GM12891 (cell line): Measurements from ENCODE around the gene KLHL11.
"Not testable (repeated sequence)": the region's sequence is repeated elsewhere in the genome, so short reads cannot be mapped to it uniquely, and the experiment has no call there.

Experiments used
- DNase-seq: peaks from one replicate; pipeline ENCODE4 v3.0.0; 2011; ENCODE audit warnings: low spot score; ENCODE audit not compliant: insufficient read length
- FAIRE-seq: peaks from 2 replicates; lab custom pipeline; 2011; peaks lifted over from hg19 to GRCh38; lab: Jason Lieb, UNC
- PAX5 ChIP-seq: IDR thresholded peaks from 2 replicates; pipeline ENCODE4 v1.6.1; 2011; ENCODE audit warnings: low read length, moderate library complexity, mild to moderate bottlenecking; ENCODE audit not compliant: insufficient read depth, severe bottlenecking
- POLR2A ChIP-seq: IDR thresholded peaks from 2 replicates; pipeline ENCODE4 v1.6.1; 2011; ENCODE audit warnings: low read depth, low read length, control low read depth
- POLR2AphosphoS5 ChIP-seq: IDR thresholded peaks from 2 replicates; pipeline ENCODE4 v1.6.1; 2011; ENCODE audit warnings: low read depth, low read length, control low read depth
- POU2F2 ChIP-seq: IDR thresholded peaks from 2 replicates; pipeline ENCODE4 v1.6.1; 2011; ENCODE audit warnings: low read depth, mild to moderate bottlenecking, control low read depth, low read length, moderate library complexity
- SPI1 ChIP-seq: IDR thresholded peaks from 2 replicates; pipeline ENCODE4 v1.6.1; 2011; ENCODE audit warnings: low read depth, low read length, control low read depth
- TAF1 ChIP-seq: IDR thresholded peaks from 2 replicates; pipeline ENCODE4 v1.6.1; 2011; ENCODE audit warnings: low read depth, low read length, control low read depth

KLHL11 gene

GRCh38 chr17:41888332-41888965 is 23.2 kb upstream of the KLHL11 start:
- TF ChIP-seq TAF1 (no peak), PAX5 (no peak), POU2F2 (no peak), POLR2A (no peak), SPI1 (no peak), POLR2AphosphoS5 (no peak)
- DNase-seq (no peak), FAIRE-seq (no peak)

GRCh38 chr17:41885733-41886132 is 20.5 kb upstream of the KLHL11 start:
- FAIRE-seq, result no peak
- no peak for DNase-seq
- TF ChIP-seq POLR2AphosphoS5, result no peak
- TF ChIP-seq SPI1, result no peak
- no peak for TF ChIP-seq POU2F2
- TF ChIP-seq TAF1, result no peak
- TF ChIP-seq POLR2A, result no peak
- no peak for TF ChIP-seq PAX5

- DNase-seq, result no peak
- TF ChIP-seq POLR2A, result no peak
- no peak for TF ChIP-seq PAX5
- no peak for FAIRE-seq
Measured at GRCh38 chr17:41882756-41883155, 17.5 kb upstream of the KLHL11 start.

GRCh38 chr17:41880130-41880529 is 14.9 kb upstream of the KLHL11 start:
- no peak for TF ChIP-seq POLR2A
- no peak for TF ChIP-seq POLR2AphosphoS5
- no peak for TF ChIP-seq TAF1
- no peak for TF ChIP-seq PAX5
- TF ChIP-seq SPI1, result no peak
- no peak for TF ChIP-seq POU2F2
- FAIRE-seq, result no peak
- DNase-seq, result no peak

GRCh38 chr17:41874293-41874670 is 9.1 kb upstream of the KLHL11 start:
- DNase-seq, FAIRE-seq: not testable (repeated sequence)

- FAIRE-seq (no peak), DNase-seq (no peak)
- TF ChIP-seq POU2F2, result no peak
- no peak for TF ChIP-seq POLR2A
- no peak for TF ChIP-seq SPI1
- TF ChIP-seq POLR2AphosphoS5, result no peak
- TF ChIP-seq PAX5, result no peak
- no peak for TF ChIP-seq TAF1
Measured at GRCh38 chr17:41873559-41874292, 8.5 kb upstream of the KLHL11 start.

GRCh38 chr17:41871789-41872188 is 6.6 kb upstream of the KLHL11 start:
- DNase-seq, result no peak
- TF ChIP-seq SPI1 (no peak), POLR2A (no peak), TAF1 (no peak), PAX5 (no peak), POU2F2 (no peak), POLR2AphosphoS5 (no peak)
- FAIRE-seq, result no peak

- no peak for TF ChIP-seq POLR2AphosphoS5
- TF ChIP-seq POLR2A, result no peak
- no peak for TF ChIP-seq PAX5
- TF ChIP-seq SPI1, result no peak
- no peak for TF ChIP-seq TAF1
- TF ChIP-seq POU2F2, result no peak
- FAIRE-seq, result no peak
- DNase-seq, result no peak
Measured at GRCh38 chr17:41870627-41871026, 5.4 kb upstream of the KLHL11 start.

GRCh38 chr17:41870097-41870496 is 4.9 kb upstream of the KLHL11 start:
- FAIRE-seq (no peak), DNase-seq (no peak)
- TF ChIP-seq POU2F2, result no peak
- no peak for TF ChIP-seq PAX5
- TF ChIP-seq POLR2A, result no peak
- TF ChIP-seq TAF1, result no peak
- TF ChIP-seq POLR2AphosphoS5, result no peak
- no peak for TF ChIP-seq SPI1

GRCh38 chr17:41869426-41869825 is 4.2 kb upstream of the KLHL11 start:
- FAIRE-seq (no peak), DNase-seq (no peak)
- TF ChIP-seq SPI1 (no peak), POU2F2 (no peak), TAF1 (no peak), PAX5 (no peak), POLR2A (no peak), POLR2AphosphoS5 (no peak)
